GM18907 (cell line): ENCODE data around the gene SEC61A2.
"Not testable (repeated sequence)": the region's sequence is repeated elsewhere in the genome, so short reads cannot be mapped to it uniquely, and the experiment has no call there.

ENCODE experiments used
- ATAC-seq: cut with Tn5 transposase; IDR thresholded peaks from one replicate; pipeline ENCODE4 v1.9.1; 2021; ENCODE audit warnings: mild to moderate bottlenecking, moderate library complexity; ENCODE audit not compliant: unreplicated experiment

SEC61A2 gene

DNA sequence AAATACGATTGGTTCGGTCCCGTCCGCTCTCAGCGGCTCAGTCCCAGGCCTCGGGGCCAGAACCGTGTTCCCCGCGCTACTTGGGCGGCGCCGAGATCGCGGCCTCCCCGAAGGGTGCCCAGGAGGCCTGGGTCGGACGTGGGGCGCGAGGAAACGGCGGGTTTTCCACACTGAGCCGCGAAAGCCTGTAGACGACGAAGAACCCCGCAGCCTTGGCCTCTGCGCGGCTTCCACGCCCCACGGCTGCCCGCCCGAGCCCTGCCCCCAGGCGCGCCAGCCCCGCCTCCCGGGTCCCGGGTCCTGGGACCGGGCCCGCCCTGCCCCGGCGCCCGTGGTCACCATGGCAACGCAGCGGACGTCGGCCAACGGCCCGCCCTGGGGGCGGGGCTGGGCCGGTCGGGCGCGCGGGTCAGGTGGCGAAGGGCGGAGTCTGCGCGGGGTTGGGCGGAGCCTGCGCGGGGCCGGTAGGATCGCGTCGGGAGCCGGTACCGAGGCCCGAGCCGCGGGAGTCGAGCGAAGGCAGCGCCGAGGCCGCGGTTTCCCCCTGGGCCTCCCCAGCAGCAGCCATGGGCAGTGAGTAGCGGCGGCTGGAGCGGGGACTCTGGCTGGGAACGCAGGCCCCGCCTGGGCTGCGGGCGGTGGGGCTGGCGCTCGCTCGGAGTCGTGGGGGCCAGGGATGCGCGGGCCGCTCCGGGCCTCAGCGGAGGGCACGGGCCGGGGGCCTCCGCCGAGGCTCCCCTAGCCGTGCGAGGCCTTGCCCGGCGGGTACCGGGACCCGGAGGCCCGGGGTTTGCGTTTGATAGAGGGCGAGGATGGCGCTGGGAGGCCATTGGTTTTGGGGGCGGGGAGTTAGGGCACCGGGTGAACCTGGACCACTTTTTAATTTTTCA is at the start of gene SEC61A2:
Gene SEC61A2 (plus strand): TSS at position 456 of the 890 bp plus-strand sequence. CDS start 111 bp downstream, at position 567.
- peak; percentile 89 for ATAC-seq

DNA sequence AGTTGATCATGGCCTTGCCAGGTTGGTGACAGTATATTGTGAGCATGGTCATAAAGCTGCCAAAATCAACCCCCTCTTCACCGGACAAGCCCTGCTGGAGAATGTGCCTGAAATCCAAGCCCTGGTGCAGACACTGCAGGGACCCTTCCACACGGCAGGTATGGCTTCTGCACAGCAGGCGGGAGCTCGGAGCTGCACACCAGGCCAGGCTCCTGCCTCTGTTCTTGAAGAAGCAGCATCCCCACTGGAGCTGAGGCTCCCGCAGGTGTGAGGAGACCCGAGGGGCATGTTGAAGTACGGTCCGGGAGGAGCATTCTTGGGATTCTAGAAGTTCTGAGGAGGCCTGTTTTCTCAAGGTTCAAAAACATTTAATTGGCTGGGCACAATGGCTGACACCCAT is 48.0 kb upstream of the SEC61A2 start:
- no peak for ATAC-seq

DNA sequence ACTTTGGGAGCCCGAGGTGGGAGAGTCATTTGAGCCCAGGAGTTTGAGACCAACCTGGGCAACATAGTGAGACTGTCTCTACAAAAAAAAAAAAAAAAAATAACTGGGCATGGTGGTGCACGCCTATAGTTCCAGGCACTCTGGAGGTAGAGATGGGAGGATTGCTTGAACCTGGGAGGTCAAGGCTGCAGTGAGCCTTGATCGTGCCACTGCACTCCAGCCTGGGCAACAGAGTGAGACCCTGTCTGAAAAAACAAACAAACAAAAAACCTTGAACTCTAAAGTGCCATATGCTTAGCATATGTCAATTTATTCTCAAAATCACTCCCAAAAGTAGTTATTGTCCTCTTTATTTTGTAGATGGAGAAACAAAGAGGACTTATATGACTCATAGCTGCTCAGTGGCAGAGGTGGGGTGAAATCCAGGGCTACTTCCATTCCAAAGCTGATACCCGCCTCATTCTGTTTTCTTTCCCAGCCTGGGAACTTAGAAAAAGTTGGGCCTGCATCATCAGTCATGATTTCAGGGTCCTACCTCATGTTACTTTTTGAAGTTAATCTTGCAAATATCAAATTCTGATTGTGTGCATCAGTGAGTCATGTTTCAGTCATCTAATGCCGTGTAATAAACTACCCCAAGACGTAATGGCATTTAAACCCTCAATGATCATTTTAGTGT is 47.5 kb upstream of the SEC61A2 start:
- ATAC-seq = no peak

DNA sequence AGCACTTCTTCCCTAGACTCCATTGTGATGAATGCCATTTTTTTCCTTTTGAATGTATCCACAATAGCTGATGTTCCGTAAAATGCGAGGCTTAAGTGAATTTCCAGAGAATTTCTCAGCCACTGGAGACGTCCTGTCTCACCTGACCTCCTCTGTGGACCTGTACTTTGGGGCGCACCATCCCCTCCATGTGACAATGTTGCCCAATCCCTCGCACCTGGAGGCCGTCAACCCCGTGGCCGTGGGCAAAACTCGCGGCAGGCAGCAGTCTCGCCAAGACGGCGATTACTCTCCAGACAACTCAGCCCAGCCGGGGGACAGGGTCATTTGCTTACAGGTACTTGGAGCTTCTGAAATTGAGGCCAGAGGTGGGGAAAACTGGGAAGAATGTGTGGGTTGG is 40.6 kb upstream of the SEC61A2 start:
- ATAC-seq = no peak

DNA sequence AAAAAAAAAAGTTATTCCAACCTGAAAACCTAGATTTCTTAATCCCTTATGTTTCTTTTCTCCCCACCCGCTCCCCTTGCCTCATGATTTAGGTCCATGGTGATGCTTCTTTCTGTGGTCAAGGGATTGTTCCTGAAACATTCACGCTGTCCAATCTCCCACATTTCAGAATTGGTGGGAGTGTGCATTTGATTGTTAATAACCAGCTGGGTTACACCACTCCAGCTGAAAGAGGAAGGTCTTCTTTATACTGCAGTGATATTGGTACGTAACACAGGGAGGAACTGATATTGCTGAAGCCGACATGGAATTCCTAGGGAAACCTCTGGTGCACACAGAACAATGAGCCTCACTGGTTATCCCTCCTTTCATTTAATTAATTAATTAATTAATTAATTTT is 38.1 kb upstream of the SEC61A2 start:
- no peak for ATAC-seq

DNA sequence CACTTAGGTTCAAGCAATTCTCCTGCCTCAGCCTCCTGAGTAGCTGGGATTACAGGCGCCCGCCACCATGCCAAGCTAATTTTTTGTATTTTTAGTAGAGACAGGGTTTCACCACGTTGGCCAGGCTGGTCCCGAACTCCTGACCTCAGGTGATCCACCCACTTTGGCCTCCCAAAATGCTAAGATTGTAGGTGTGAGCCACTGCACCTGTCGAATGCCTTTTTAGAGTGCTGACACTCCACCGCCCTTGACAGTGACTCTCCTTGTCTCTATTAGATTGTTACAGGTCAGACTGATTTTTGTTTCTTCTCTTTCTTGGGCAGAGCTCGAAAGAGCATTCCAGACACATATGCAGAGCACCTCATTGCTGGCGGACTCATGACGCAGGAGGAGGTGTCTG is 32.1 kb upstream of the SEC61A2 start:
- ATAC-seq = not testable (repeated sequence)

DNA sequence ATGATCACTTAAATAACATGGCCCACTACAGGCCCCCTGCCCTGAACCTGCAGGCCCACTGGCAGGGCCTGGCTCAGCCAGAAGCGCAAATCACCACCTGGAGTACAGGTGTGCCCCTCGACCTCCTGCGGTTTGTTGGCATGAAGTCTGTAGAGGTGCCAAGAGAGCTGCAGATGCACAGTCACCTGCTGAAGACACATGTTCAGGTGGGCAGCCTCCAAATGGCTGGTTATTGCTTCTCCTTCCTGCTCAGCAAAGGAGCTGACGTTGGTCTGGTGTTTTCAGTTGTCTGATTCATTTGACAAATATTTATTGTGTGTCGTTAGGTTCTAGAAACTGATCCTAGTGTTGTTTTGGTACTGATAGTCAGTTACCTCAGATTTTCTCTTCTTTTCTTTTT is 31.7 kb upstream of the SEC61A2 start:
- ATAC-seq = no peak

DNA sequence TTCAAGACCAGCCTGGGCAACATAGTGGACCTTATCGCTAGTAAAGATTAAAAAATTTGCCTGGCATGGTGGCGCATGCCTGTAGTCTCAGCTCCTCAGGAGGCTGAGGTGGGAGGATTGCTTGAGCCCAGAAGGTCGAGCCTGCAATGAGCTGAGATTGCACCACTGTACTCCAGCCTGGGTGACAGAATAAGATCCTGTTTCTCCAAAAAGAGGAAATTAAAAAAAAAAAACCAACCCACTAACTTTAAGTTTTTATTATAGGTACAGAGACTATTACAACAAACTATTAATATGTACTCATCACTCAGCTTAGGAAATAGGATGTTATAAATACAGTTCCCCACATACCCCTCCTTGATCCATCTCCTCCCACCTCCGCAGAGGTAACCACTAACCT is 30.5 kb upstream of the SEC61A2 start:
- no peak for ATAC-seq

DNA sequence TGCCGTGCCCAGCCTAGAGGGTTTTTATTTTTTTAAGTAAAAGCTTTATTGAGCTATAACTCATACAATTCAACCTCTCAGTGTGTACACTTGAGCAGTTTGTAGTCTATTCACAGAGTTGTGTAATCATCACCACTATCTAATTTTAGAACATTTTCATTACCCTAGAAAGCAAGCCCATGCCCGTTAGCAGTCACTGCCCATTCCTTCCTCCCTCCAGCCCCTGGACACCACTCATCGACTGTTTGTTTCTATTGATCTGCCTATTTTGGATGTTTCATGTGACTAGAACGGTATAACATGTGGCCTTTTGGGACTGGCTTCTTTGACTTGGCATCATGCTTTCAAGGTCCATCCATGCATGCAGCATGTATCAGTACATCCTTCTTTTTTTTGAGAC is 25.7 kb upstream of the SEC61A2 start:
- ATAC-seq = no peak

DNA sequence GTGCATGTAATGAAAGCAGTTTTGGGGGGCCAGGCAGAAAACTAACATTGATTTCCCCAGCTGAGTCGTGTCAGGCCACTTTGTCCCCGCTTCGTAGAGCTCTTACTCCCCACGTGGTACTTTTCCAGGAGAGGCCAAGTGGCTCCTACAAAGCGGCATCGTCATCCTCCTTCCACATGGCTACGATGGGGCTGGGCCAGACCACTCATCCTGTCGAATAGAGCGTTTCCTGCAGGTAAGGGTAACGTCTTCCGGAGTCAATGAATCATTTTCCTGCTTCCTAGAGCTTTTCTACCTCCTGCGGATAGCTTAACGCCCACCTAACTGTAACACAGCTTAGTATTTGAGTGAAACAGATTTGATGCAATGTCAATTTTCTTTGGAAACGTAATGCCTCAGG is 21.7 kb upstream of the SEC61A2 start:
- ATAC-seq = no peak

DNA sequence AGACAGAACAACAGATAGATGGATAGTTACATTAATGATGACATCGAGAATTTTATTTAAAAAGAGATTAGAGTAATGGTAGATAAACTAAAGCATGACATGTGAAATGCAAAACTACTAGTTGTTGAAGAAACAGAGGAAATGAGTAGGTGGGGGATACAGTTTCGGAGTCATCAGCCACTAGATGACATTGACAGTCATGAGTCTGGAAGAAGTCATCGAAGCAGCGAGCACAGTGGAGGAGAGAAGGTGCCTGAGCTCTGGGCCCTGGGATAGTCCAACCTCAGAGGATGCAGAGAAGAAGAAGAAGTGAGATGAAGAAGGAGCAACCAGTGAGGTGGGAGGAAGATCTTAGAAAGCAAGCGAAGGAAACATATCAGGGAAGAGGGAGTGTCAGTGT is 20.2 kb upstream of the SEC61A2 start:
- ATAC-seq = no peak

DNA sequence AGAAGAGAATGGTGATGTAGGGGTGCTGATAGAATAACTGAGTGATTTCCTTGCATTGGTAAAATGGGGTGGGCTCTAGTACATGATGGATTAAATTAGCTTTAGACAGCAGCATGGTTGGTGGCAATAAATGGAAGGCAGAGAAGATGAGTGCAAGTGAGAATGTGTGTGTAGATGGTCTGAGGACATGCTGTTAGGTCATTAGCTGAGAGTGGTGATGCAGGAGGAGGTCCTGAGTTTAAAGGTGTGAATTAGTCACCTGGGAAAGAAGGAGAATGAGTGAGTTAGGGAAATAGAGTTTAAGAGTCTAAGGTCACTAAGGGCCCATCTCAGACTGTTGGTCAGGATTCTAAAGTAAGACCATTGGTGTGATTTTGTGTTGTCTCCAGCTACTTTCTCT is 17.9 kb upstream of the SEC61A2 start:
- ATAC-seq = no peak

DNA sequence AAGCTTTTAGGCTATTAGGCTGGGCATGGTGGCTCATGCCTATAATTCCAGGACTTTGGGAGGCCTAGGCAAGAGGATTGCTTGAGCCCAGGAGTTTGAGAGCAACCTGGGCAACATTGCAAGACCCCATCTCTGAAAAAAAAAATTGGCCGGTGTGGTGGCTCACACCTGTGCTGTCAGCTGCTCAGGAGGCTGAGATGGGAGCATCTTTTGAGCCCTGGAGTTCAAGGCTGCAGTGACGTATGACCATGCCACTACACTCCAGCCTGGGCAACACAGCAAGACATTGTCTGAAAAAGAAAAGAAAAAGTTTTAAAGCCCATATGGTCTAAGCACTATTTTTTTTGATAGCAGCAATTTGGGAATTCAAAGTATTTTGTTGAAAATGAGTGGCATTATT is 15.8 kb upstream of the SEC61A2 start:
- ATAC-seq = no peak

DNA sequence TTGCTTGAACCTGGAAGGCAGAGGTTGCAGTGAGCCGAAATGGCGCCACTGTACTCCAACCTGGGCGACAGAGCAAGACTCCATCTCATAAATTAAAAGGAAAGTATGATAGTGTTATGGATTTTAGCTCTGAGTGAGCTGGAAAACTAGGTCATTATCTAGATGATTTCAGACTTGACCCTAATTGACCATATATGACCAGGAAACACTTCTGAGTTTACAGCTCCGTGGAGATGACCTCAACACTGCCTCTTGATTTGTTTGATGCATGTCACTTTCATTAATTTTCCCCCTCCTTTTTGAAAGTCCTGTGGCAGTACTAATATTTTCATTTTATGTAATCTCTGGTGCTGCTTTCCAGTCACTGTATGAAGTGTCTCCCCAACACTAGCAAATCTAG is 7.8 kb upstream of the SEC61A2 start:
- ATAC-seq = peak; percentile 41

DNA sequence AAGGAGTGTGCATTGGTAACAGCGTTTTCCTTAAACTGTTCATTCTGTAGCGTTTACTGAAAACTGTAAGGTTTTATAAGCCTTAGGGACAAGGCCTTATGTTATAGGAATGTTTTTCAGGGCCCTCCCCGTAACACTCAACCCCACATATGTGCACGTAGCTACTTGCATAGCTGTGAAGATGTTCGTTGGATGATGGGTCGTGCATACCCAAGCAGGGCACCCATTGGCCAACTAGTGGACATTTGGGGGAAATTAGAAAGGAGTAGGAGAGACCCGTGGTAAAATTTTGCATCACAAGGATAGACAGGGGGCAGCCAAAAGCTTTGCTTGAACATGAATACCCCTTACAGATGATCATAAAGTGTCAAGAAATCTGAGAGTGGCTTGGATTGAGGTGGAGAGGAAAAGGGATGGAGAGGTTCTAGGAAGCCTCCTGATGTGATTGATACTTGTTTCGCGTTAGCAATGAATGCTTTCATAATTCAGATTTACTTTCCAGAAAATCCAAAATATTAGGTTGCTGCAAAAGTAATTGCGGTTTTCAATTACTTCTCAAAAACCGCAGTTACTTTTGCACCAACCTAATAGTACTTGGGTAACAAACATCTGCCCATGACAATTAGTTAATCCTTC is 878 bp downstream of the SEC61A2 start:
- peak; percentile 50 for ATAC-seq

DNA sequence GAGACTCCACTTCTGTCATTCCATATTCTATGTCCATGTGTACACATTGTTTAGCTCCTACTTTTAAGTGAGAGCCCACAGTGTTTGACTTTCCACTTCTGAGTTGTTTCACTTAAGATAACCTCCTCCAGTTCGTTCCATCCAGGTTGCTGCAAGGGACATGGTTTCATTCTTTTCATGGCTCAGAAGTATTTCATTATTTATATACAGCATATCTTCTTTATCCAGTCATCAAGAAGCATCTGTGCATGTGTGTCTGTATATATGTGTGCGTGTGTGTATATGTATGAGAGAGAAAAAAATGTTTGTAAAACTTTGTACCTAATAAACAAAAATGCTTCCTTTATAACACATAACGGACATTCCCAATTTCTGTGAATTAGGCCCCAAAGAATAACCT is 6.2 kb downstream of the SEC61A2 start:
- no peak for ATAC-seq

DNA sequence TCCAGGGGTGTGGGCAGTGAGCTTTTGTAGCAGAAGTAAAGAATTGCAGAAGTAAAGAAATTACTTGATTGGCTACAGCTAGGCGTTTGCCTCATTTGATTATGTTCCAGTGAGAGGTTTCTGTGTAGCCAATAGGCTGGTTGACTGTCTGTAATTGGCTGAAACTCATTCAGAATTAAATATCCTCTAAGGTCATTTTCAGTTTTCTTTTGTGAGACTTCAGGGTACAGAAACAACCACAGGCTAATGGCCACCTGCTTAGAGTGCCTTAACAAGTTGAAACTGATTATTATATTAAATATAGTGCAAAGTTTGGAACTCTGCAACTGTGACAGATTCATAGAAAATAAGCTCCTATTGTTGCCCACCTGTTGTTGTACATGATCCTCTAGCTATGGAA is 10.6 kb downstream of the SEC61A2 start:
- no peak for ATAC-seq

DNA sequence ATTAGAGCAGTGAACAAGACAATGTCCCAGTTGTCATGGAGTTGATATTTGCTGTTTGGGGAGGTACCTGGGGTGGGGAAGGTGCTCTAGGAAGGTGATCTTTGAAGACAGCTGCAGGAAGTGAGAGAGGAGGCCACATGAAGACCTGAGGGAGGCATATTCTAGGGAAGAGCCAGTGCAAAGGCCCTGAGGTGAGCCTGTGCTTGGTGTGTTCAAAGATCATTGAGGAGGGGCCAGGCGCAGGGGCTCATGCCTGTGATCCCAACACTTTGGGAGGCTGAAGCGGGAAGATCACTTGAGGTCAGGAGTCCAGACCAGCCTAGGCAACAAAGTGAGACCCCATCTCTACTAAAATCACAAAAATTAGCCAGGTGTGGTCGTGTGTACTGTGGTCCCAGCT is 15.1 kb downstream of the SEC61A2 start:
- ATAC-seq = no peak

DNA sequence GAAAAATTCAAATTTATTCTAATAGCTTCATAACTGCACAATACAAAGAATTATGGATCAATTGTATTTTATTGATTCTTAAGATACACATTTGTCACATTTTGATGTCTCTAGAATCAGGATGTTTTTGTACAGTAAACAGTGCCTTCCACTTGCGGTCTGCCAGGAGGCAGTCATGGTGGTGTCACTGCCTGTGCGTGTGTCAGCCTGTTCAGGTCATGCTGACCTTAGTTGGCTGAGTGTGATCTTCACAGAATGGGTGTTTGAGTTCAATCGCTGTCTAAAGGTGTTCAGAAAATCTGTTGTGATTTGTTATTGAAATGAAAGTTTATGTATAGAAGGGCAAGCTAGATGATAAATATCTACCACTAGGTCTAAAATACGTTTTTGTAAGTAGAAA is 20.7 kb downstream of the SEC61A2 start:
- no peak for ATAC-seq

DNA sequence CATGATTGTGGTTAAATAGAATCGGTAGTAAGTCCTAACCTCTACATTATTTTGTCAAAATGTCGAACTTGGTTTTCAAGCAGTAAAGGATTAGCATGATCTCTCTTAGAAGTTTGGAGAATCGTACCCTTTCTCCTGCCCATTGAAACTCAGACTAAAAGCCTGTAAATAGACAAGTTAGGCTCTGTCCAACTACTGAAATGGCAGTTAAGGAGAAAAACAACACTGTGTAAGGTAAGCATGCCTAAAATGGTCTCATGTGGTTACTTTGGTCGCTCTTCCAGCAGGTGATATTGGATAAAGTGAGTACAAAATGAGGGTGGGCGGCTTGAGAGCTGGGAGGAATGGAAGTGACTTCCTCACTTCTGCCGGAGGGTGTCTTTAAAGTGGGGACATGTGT is 25.0 kb downstream of the SEC61A2 start:
- no peak for ATAC-seq

DNA sequence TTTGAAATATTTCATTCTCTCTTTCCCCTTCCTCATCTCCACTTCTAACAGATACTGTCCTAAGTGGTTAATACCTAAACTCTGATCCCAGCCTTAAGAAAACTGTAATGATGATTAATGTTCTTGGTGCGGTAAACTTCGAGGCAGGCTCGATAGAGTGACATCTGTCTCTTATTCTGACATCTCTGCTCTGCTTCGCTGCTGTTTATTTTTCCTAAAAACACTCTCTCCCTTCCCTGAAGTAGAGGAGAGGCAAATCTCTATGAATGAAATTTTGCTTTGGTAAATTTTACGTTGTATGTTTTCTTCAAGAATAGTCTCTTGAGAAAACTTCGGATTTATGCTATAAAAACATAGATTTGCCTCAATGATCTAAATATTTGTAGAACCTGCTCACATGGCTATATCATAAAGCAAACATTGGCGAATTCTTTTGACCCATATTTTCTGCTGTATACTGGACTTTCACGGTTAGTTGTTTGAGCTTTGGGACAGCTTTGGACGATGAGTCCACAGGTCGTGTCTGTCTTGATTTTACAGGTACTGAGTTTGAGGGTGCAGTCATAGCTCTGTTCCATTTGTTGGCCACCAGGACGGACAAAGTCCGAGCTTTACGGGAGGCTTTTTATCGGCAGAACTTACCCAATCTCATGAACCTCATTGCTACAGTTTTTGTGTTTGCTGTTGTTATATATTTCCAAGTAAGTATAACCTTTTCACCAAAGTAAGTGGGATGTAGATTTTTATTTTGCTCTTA is 27.1 kb downstream of the SEC61A2 start:
- no peak for ATAC-seq
